Fibroblast of peridontal ligament (primary cell): ENCODE data around the gene CS.
"Not testable (repeated sequence)": the region's sequence is repeated elsewhere in the genome, so short reads cannot be mapped to it uniquely, and the experiment has no call there.

Experiments
- DNase-seq: peaks from one replicate; pipeline ENCODE4 v3.0.0-alpha.2; 2010; ENCODE audit errors: extremely low read depth

CS gene

DNA sequence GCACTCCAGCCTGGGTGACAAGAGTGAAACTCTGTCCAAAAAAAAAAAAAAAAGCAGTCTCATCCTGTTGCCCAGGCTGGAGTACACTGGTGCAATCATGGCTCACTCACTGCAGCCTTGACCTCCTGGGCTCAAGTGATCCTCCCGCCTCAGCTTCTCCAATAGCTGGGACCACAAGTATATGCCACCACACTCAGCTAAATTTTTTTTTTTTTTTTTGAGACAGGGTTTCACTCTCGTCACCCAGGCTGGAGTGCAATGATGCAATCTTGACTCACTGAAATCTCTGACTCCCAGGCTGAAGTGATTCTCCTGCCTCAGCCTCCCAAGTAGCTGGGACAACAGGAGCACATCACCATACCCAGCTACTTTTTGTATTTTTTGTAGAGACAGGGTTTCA lies 20.9 kb upstream of the CS start:
- DNase-seq: no peak

DNA sequence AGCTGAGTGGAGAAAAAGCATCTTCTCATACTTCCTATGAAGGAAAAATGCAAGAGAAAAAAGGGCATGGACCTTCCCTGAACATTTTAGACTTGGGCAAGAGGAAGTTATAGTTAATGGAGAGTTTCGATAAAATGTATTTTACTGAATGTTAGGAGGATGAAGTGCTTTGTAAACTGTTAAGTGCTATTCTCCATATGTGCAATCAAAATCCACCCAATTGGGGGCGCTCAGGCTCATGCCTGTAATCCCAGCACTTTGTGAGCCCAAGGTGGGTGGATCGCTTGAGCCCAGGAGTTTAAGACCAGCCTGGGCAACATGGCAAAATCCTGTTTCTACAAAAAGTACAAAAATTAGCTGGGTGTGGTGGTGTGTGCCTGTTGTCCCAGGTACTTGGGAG lies 17.5 kb upstream of the CS start:
- DNase-seq: no peak

DNA sequence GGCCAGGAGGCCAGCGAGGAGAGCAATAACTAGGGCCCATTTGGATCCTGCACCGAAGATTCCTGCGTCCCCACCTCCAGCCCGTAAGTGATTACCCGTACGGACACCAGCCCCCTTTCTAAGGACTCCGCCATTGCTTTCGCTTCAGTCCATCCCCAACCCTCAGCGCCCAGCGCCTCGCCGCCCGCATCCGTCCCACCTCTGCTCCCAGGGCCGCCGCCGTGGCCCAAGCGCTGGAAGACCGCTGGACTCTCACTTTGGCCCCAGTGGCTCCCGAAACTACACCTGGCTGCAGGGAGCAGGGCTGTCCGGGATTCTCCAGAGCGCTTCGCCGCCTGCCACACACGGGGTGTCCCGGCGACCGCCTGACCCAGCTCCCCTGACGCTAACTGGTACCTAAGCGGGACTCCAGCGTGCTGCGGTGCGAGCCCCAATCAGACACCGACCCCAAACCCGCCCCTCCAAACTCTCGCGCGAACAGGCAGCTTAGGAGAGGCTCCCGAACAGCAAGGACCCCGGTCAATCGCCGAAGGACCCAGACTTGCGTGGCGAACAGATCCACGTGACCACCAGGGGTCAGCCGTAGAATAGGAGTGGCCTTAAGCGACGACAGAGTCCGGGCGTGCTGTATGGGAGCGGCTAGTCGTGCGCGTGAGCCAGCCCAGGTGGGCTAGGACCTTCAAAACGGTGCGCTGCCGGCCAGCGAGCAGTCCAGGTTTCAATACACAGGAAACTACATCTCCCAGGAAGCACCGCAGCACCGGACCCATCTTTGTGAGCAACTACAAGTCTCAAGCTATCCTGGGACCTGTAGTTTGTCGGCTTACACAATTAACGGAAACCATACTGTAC lies 15.7 kb upstream of the CS start, which contains the start of gene CNPY2:
TSS of gene CNPY2 (minus strand) at position 367 of the 852 bp plus-strand sequence. CDS start 771 bp downstream, outside the sequence.
- DNase-seq: peak; percentile 95

DNA sequence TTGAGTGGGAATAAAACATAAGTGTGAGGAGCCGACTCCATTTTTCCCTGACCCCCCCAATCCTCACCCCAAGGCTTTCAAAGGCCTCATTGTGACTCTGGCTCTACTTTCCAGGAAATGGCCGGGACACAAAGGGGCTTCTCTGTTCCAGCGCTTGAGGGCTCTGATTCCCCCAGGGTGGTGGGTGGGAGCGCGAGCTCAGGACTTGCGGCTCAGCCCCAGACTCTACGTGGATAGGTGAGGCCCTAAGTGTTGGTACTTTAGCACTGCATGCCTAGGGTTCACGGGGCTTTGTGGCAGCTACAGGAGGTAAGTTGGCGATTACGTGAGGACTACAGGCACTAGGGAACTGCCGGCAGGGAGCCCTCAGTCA lies 15.1 kb upstream of the CS start:
- no peak for DNase-seq

DNA sequence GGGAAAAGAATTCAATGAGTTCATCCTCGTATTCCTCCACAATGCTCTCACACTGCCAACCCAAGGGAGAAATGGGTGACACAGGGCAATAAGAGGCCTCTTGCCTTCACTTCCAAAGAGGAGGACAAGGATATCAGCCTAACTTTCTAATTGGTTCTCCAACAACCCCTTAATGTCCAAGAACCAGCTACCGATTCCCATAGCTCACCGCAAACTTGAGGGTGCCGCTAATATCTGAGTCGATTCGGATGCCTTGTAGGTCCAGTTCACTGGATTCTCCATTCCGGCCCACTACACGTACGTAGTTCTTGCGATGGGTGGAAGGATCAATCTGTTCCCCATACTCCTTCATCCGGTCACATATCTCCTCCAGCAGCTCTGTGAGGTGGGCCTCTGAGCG lies 10.9 kb upstream of the CS start:
- no peak for DNase-seq

DNA sequence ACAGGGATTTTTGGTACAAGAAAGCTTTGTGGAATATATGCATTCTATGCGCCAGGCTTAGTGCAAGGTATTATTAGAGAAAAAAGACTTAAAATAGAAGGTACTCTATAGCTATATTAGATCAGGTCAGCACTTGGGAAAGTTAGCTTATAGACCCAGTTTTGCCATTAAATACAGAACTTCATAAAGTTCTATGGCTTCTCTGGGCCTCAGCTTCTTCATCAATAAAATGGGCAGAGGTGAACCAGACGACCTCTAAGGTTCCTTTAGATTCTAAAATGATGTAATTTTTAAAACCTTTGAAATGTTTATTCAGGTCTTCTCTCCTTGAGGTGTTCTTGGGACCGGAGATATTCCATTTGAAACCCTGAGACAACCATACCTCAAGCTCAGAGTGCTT lies 8.6 kb upstream of the CS start:
- DNase-seq: no peak

DNA sequence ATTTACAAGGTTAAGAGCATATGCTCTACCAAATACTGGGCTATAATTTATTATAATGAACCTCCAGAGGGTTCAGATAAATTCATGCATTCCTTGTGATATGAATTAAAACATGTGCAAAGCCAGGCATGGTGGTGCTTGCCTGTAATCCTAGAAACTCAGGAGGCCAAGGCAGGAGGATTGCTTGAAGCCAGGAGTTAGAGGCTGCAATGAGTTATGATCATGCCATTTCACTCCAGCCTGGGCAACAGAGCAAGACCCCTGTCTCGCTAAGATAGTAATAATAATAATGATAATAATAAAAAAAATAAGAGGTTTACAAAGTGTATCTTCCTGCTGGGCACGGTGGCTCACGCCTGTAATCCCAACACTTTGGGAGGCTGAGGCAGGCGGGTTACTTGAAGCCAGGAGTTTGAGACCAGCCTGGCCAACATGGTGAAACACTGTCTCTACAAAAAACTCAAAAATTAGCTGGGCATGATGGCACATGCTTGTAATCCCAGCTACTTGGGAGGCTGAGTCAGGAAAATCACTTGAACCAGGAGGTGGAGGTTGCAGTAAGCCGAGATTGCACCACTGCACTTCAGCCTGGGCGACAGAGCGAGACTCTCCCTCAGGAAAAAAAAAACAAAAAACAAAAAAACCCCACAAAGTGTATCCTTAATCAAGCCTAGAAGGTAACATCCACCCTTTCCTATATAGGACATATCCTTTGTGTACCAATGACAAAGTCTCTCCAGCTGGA lies 7.3 kb upstream of the CS start:
- no peak for DNase-seq

DNA sequence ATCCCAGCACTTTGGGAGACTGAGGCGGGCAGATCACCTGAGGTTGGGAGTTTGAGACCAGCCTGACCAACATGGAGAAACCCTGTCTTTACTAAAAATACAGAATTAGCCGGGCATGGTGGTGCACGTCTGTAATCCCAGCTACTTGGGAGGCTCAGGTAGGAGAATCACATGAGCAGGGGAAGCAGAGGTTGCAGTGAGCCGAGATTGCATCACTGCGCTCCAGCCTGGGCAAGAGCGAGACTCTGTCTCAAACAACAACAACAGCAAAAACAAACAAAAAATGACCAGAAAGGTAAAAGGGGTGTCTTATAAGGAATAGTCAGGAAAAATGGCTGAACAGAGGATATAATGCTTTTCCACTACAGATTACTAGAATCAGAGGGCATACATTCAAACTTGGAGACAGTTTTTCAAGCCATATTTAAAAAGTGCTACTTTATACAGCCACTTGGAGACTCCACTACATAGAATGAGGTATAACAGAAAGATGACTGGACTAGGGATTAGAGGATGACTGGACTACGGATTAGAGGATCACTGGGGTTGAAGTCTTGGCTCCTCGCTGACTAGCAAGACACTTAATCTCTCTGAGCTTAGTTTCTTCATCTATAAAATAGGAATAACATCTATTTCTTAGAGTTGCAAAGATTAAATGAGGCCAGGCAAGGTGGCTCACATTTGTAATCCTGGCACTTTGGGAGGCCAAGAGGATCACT lies 4.9 kb upstream of the CS start:
- DNase-seq: no peak

DNA sequence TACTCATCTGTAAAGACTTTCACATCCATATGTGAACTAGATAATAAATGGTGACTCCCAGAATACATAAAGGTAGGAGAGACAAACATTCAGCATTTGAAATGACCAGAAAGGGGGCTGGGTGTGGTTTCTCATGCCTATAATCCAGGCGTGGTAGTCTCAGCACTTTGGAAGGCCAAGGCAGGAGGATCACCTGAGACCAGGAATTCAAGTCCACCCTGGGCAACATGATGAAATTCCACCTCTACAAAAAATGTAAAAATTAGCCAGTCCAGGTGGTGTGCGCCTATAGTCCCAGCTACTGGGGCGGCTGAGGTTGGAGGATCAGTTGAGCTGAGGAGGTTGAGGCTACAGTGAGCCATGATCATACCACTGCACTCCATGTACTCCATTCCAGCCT lies 4.1 kb upstream of the CS start:
- DNase-seq: no peak

DNA sequence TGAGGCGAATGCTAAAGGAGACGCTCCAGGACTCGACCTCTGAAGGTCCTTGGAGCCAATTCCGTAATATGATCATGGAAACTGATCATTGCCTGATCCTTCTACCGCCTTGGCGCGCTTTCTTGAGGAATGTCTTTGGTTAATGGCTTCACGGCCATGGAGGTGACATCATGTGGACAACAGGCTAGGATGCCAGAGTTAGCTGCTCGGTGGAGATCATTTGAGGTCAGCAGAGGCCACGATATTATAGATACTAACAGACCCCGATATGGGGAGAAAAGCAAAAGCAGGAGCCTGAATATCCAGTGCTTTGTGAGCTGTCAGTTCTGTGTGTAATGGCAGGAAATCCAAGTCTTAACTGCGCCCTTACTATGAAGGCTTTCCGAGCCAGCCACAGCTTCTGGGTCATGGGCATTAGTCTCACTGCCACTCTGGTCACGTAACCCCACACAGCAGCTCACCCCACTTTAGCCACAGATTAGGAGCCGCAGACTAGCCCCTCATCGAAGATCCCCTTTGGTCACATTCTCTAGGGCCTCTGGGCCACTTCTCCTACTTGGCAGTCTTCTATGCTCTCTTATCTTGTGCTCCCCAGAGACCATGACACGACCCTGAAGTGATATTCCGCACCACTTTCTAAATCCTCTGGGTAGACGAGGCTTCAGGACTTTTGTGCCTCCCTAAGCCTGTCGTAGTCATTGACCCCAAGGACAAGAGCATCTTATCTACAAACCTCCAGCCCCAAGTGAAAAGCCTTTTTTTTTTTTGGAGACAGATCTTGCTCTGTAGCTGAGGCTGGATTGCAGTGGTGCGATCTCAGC lies 724 bp upstream of the CS start:
- DNase-seq: no peak

DNA sequence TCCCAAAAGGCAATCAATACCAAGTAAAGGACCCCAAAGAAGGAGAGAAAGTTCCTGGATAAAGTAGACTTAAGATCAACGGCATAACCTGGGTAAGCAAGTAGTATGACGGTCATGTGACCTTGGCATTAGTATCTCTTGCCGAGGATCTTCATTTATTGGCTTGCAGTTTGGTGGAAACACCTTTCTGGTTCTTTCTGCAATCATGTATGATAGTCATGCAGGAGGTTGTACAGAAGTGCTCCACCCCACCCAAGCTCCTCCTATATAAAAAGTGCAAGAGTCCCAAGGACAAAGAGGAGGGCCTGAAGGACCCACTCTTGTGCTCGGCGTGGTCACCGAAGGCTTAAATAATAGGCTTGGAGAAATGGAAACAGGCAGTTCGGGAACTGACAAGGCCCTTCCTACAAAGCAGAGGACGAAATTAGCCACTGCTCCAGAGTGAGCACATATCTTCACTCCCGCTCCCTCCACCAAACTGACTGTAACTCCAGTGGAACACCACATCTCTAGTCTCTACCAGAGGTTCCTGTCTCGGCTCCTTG lies 750 bp downstream of the CS start:
- DNase-seq: peak; percentile 32

DNA sequence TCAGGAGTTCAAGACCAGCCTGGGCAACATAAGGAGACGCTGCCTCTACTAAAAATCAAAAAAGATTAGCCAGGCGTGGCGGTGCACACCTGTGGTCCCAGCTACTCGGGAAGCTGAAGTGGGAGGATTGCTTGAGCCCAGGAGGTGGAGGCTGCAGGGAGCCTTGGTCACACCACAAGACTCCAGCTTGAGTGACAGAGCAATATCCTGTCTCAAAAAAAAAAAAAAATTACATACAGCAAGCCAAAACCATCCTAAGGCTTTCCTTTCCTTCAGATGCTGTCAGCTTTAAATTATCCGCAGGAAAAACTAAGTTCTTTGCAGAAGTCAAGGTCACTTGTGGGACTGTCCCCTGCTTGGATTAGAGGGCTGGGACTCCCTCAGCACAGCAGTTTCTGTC lies 1.3 kb downstream of the CS start:
- DNase-seq: no peak

DNA sequence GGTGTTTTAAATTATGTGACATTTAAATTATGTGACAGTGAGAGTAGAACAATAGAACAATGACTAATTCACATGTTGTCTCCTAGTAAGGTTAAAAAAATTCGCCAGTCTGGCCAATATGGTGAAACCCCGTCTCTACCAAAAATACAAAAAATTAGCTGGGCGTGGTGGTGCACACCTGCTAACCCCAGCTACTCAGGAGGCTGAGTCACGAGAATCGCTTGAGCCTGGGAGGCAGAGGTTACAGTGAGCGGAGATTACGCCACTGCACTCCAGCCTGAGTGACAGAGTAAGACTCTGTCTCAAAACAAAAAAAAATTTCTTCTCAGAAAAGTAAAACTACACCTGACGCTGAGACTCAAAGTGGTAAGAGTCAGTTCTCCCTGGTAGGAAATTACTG lies 2.7 kb downstream of the CS start:
- DNase-seq: no peak

DNA sequence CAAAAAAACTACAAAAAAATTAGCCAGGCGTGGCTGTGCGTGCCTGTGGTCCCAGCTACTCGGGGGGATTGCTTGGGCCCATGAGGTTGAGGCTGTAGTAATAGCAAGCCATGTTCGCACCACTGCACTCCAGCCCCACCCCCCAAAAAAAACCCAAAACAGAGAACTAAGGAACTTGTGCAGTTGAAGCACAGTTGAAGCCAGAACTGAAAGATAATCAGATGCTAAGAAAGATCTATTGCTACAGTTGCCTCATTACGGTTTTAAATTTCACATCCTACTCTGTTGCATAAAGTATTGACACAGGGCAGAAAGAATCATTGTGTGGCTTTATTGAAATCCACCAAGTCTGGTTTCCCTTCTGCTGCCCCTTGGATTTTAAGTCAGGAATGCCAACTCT lies 3.8 kb downstream of the CS start:
- DNase-seq: peak; percentile 66

DNA sequence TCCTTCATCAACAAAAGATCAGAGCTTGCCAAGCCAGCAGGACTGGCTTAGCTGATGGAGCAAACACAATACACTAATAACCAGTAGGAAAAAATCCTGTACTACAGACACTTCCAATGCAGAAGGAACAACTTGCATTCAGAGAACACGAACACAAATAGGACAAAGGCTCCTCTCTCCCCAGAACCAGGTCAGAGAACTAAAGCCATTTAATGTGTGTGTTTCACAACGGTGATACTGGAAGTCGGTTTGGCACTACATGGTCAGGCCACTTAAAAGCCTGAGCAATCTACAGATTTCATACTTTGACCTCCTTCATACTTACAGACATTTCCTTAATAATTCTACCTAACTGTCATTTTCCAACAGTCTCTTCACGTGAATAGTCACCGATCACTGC lies 6.3 kb downstream of the CS start:
- no peak for DNase-seq

DNA sequence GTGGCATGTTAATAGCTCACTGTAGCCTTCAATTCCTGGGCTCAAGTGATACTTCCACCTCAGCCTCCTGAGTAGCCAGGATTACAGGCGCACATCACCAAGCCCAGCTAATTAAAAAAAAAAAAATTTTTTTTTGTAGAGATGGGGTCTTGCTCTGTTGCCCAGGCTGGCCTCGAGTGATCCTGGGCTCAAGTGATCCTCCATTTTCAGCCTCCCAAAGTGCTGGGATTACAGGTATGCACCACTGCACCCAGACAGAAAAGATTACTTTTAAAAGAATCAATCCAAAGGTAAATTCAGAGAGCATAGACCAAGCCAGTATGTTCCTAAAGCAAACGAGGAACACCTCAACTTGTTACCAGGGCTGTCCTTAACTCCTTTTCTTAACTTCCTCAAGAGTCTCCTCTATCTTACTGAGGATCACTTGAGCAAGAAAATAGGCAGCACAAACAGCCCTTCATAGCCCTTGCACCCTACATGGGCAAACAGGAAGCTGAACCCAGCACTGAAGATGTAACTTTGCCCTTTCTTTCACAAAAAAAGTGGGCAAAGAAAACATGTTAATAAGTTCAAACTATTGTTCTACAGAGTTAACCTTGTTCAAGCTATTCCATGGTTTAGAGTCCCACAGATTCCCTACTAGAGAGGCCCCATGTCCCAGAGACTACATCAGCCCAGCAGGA lies 11.3 kb downstream of the CS start:
- no peak for DNase-seq

DNA sequence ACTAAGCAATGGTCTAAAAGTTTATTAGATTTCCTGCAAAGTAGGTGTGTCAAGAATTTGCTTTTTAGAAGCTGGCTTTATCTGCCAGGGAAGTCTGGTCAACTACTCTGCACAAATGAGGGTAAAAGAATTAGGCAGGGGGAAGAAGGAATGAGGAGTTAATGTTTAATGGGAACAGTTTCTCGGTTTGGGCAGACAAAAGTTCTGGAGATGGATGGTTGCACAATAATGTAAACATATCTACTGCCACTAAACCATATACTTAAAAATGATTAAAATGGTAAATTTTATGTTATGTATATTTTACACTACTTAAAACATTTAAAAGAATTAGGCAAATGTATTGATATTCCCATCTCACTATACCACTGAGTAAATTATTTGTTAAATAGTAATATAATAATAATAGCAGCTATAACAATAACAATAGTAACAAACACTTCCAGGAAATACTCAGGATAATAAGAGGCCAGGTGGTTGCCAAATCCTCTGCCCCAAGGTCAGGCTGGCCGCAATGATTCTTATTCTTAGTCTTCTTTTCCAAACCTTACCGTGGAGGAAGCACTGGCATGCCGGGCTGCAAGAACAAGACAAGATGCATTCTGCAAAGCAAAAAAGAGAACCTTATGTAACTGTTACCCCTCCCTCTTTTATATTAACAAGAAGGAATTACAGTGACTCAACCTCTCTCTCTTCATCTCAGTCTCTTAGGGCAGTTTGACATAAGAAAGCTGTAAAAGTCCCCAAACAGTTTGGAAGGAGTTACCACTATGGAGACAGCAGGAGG lies 13.9 kb downstream of the CS start:
- peak; percentile 21 for DNase-seq

DNA sequence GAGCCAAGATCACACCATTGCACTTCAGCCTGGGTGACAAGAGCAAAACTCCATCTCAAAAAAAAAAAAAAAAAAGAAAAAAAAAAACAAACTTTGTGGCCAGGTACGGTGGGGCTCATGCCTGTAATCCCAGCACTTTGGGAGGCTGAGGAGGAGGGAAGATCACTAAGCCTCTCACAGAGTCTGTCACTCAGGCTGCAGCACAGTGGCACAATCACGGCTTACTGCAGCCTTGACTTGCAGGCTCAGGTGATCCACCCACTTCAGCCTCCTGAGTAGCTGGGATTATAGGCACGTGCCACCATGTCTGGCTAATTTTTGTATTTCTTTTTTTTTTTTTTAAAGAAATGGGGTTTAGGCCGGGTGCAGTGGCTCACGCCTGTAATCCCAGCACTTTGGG lies 15.9 kb downstream of the CS start:
- not testable (repeated sequence) for DNase-seq

DNA sequence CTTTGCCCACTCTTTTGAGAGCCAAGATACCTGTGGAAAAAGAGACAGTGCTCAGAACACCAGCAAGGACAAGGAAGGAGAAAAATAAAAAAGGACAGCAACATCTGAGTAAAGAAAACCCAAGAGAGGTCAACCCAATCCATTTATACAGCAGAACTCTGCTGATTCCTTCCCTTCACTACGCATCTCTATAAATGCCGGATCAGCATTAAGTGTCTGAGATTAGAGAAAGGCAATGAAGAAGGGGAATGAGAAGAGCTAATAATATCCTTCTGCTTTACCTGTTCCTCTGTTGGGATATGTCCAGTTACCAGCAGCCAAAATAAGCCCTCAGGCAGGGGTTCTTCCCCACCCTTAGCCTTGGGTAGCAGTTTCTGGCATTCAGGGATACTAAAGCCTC lies 17.6 kb downstream of the CS start:
- no peak for DNase-seq

DNA sequence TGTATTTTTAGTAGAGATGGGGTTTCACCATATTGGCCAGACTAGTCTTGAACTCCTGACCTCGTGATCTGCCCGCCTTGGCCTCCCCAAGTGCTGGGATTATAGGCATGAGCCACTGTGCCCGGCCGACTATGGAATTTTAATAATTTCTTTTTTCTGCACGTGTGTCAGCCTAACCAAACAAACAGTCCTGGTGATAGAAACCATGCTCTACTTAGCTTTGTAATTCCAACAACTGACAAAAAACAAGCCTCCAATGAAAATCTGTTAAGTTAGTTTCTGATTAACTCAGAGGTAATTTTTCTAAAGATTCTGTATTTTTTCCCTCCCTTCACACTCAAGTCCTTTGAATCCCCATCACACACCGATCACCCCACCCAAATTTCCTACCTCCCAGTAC lies 18.1 kb downstream of the CS start:
- DNase-seq: no peak
